ENCODE results near the gene ZNF473.

ZNF473 gene

GRCh38 chr19:50003254-50003788 is 22.5 kb upstream of the ZNF473 start:
- DNase-seq (ENCODE audit: low read depth, low spot score) = no peak

GRCh38 chr19:50003810-50004419 is 21.9 kb upstream of the ZNF473 start:
- peak; percentile 29 for DNase-seq (ENCODE audit: low read depth, low spot score)

GRCh38 chr19:50005428-50005827 is 20.4 kb upstream of the ZNF473 start:
- no peak for DNase-seq (ENCODE audit: low read depth, low spot score)

- no peak for DNase-seq (ENCODE audit: low read depth, low spot score)
Measured at GRCh38 chr19:50007170-50007569, 18.6 kb upstream of the ZNF473 start.

- DNase-seq (ENCODE audit: low read depth, low spot score) = no peak
Measured at GRCh38 chr19:50007947-50008346, 17.9 kb upstream of the ZNF473 start.

- DNase-seq (ENCODE audit: low read depth, low spot score) = no peak
Measured at GRCh38 chr19:50008532-50008931, 17.3 kb upstream of the ZNF473 start.

GRCh38 chr19:50016225-50016807 is 9.5 kb upstream of the ZNF473 start:
- DNase-seq (ENCODE audit: low read depth, low spot score) = no peak

GRCh38 chr19:50020481-50020880 is 5.3 kb upstream of the ZNF473 start:
- no peak for DNase-seq (ENCODE audit: low read depth, low spot score)

GRCh38 chr19:50022823-50023222 is 3.0 kb upstream of the ZNF473 start:
- DNase-seq (ENCODE audit: low read depth, low spot score) = no peak

- no peak for DNase-seq (ENCODE audit: low read depth, low spot score)
Measured at GRCh38 chr19:50024719-50025021, 1.1 kb upstream of the ZNF473 start.

- peak; percentile 100 for DNase-seq (ENCODE audit: low read depth, low spot score)
Measured at GRCh38 chr19:50025022-50025793, 597 bp upstream of the ZNF473 start, which contains the start of gene VRK3. Gene VRK3, minus strand, starts transcription at chr19:50025372. Its CDS starts 9,210 bp downstream, at chr19:50016162.

GRCh38 chr19:50026550-50026906 is 723 bp downstream of the ZNF473 start:
- DNase-seq (ENCODE audit: low read depth, low spot score) = no peak

GRCh38 chr19:50030225-50030624 is 4.4 kb downstream of the ZNF473 start:
- DNase-seq (ENCODE audit: low read depth, low spot score) = no peak

- DNase-seq (ENCODE audit: low read depth, low spot score) = no peak
Measured at GRCh38 chr19:50030937-50031336, 5.1 kb downstream of the ZNF473 start.

- no peak for DNase-seq (ENCODE audit: low read depth, low spot score)
Measured at GRCh38 chr19:50036908-50037307, 11.1 kb downstream of the ZNF473 start.

GRCh38 chr19:50039968-50040367 is 14.2 kb downstream of the ZNF473 start:
- DNase-seq (ENCODE audit: low read depth, low spot score) = no peak

GRCh38 chr19:50040967-50041366 is 15.2 kb downstream of the ZNF473 start:
- no peak for DNase-seq (ENCODE audit: low read depth, low spot score)

GRCh38 chr19:50042363-50043024 is 16.7 kb downstream of the ZNF473 start:
- DNase-seq (ENCODE audit: low read depth, low spot score) = no peak

GRCh38 chr19:50043967-50044366 is 18.2 kb downstream of the ZNF473 start:
- DNase-seq (ENCODE audit: low read depth, low spot score) = no peak

- no peak for DNase-seq (ENCODE audit: low read depth, low spot score)
Measured at GRCh38 chr19:50044922-50045321, 19.1 kb downstream of the ZNF473 start.

- no peak for DNase-seq (ENCODE audit: low read depth, low spot score)
Measured at GRCh38 chr19:50046649-50047503, 21.1 kb downstream of the ZNF473 start.
